ENCODE results near the gene RBBP8NL.

The RBBP8NL gene

GRCh38 chr20:62429455-62430310 lies 2.3 kb upstream of the RBBP8NL start:
- Histone ChIP-seq H3K9me2 (ENCODE audit: low read depth, low read length) (no peaks in the 10 kb centered on the region), H3F3A (ENCODE audit: insufficient read depth, low read length) (no peaks in the 10 kb centered on the region), H3K27me3 (ENCODE audit: insufficient read depth, low read length) (no peaks in the 10 kb centered on the region; the same call in 1 of the 2 replicates), H3K9ac (ENCODE audit: low read length) (no peak overlapping the region), H3K9me3 (ENCODE audit: low read length) (no peaks in the 10 kb centered on the region), H3K27ac (ENCODE audit: low read depth, low read length, poor library complexity, severe bottlenecking) (no peak overlapping the region), H3K4me1 (ENCODE audit: insufficient read depth, low read length, severe bottlenecking) (no peaks in the 10 kb centered on the region), H2AFZ (ENCODE audit: low read length) (no peak overlapping the region), H3K79me2 (ENCODE audit: insufficient read depth, low read length) (no peaks in the 10 kb centered on the region), H3K36me3 (ENCODE audit: insufficient read depth, low read length) (no peaks in the 10 kb centered on the region), H3K4me3 (ENCODE audit: low read depth, low read length, poor library complexity, severe bottlenecking) (no peak overlapping the region), H4K20me1 (ENCODE audit: insufficient read depth, low read length) (no peaks in the 10 kb centered on the region), H3K4me2 (ENCODE audit: low read length) (no peak overlapping the region)
- TF ChIP-seq EZH2 (IDR thresholded peaks at IDR 0.05; ENCODE audit: borderline replicate concordance, low read length) = no peak
- TF ChIP-seq, protein P1, sequence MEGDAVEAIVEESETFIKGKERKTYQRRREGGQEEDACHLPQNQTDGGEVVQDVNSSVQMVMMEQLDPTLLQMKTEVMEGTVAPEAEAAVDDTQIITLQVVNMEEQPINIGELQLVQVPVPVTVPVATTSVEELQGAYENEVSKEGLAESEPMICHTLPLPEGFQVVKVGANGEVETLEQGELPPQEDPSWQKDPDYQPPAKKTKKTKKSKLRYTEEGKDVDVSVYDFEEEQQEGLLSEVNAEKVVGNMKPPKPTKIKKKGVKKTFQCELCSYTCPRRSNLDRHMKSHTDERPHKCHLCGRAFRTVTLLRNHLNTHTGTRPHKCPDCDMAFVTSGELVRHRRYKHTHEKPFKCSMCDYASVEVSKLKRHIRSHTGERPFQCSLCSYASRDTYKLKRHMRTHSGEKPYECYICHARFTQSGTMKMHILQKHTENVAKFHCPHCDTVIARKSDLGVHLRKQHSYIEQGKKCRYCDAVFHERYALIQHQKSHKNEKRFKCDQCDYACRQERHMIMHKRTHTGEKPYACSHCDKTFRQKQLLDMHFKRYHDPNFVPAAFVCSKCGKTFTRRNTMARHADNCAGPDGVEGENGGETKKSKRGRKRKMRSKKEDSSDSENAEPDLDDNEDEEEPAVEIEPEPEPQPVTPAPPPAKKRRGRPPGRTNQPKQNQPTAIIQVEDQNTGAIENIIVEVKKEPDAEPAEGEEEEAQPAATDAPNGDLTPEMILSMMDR (IDR thresholded peaks at IDR 0.05; ENCODE audit: low read length) = no peak

DNA sequence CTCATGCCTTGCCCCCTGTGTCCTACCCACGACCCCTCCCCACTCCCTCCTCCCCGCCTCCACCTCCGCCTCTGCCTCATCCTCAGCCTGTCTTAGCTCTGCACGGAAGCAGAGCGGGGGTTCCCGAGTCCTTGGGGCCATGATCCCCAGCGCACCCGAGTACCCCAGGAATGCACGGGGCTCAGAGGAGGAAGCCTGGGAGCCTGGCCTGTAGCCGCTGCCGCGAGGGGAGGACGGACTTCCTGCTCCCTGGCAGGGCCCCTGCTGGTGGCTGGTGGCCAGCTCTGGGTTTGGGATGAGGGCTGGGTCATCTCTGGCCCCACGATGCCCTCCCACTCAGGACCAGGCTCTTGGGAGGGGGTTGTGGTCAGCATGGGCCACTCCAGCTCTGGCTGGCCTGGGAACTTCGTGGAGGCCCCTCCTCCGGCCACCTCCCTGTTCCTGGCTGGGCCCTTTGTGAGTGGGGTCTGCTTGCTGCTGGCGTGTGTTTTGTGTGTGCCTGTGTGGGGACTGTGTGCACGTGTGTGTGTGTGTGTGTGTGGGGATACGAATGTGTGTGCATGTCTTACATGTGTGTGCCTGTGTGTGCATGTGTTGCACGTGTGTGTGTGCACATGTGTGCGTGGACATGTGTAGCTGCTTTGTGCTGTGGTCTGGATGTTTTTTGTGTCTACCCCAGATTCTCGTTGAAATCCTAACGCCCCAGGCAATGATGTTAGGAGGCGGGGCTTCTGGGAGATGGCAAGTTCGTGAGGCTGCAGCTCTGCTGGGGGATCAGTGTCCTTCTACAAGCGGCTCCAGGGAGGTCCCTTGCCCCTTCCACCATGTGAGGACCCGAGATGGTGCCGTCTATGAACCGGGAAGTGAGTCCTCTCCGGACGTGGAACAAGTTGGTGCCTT lies 1.3 kb upstream of the RBBP8NL start:
- H3K4me2 ChIP-seq (ENCODE audit: low read length) = no peak overlapping the region
- H3K27ac ChIP-seq (ENCODE audit: low read depth, low read length, poor library complexity, severe bottlenecking) = no peak overlapping the region
- H3K79me2 ChIP-seq (ENCODE audit: insufficient read depth, low read length) = no peaks in the 10 kb centered on the region

GRCh38 chr20:62428002-62428372 lies 648 bp upstream of the RBBP8NL start:
- Histone ChIP-seq H3K4me3 (ENCODE audit: low read depth, low read length, poor library complexity, severe bottlenecking) (no peak overlapping the region), H3K27ac (ENCODE audit: low read depth, low read length, poor library complexity, severe bottlenecking) (no peak overlapping the region), H3K4me2 (ENCODE audit: low read length) (no peak overlapping the region), H3K79me2 (ENCODE audit: insufficient read depth, low read length) (no peaks in the 10 kb centered on the region), H3K9me3 (ENCODE audit: low read length) (no peaks in the 10 kb centered on the region), H3K4me1 (ENCODE audit: insufficient read depth, low read length, severe bottlenecking) (no peaks in the 10 kb centered on the region), H3K9ac (ENCODE audit: low read length) (no peak overlapping the region), H4K20me1 (ENCODE audit: insufficient read depth, low read length) (no peaks in the 10 kb centered on the region), H3F3A (ENCODE audit: insufficient read depth, low read length) (no peaks in the 10 kb centered on the region), H2AFZ (ENCODE audit: low read length) (no peak overlapping the region), H3K27me3 (ENCODE audit: insufficient read depth, low read length) (no peaks in the 10 kb centered on the region; the same call in 1 of the 2 replicates), H3K36me3 (ENCODE audit: insufficient read depth, low read length) (no peaks in the 10 kb centered on the region), H3K9me2 (ENCODE audit: low read depth, low read length) (no peaks in the 10 kb centered on the region)
- no peak for TF ChIP-seq EZH2 (IDR thresholded peaks at IDR 0.05; ENCODE audit: borderline replicate concordance, low read length)
- TF ChIP-seq, protein P1 (IDR thresholded peaks at IDR 0.05; ENCODE audit: low read length) = no peak

More for the DNA sequence above, 1.3 kb upstream of the RBBP8NL start:
- H2AFZ ChIP-seq (ENCODE audit: low read length) = no peak overlapping the region
- H3F3A ChIP-seq (ENCODE audit: insufficient read depth, low read length) = no peaks in the 10 kb centered on the region
- TF ChIP-seq EZH2 (IDR thresholded peaks at IDR 0.05; ENCODE audit: borderline replicate concordance, low read length) = no peak
- TF ChIP-seq, protein P1 (IDR thresholded peaks at IDR 0.05; ENCODE audit: low read length) = no peak
- H3K36me3 ChIP-seq (ENCODE audit: insufficient read depth, low read length) = no peaks in the 10 kb centered on the region
- no peaks in the 10 kb centered on the region for H3K4me1 ChIP-seq (ENCODE audit: insufficient read depth, low read length, severe bottlenecking)
- no peaks in the 10 kb centered on the region; the same call in 1 of the 2 replicates for H3K27me3 ChIP-seq (ENCODE audit: insufficient read depth, low read length)
- no peaks in the 10 kb centered on the region for H3K9me2 ChIP-seq (ENCODE audit: low read depth, low read length)
- H4K20me1 ChIP-seq (ENCODE audit: insufficient read depth, low read length) = no peaks in the 10 kb centered on the region
- no peak overlapping the region for H3K9ac ChIP-seq (ENCODE audit: low read length)
- no peak overlapping the region for H3K4me3 ChIP-seq (ENCODE audit: low read depth, low read length, poor library complexity, severe bottlenecking)
- no peaks in the 10 kb centered on the region for H3K9me3 ChIP-seq (ENCODE audit: low read length)

Data from OCI-LY1 (cell line).